Measurements from ENCODE around the gene ZC3HAV1.

DNA sequence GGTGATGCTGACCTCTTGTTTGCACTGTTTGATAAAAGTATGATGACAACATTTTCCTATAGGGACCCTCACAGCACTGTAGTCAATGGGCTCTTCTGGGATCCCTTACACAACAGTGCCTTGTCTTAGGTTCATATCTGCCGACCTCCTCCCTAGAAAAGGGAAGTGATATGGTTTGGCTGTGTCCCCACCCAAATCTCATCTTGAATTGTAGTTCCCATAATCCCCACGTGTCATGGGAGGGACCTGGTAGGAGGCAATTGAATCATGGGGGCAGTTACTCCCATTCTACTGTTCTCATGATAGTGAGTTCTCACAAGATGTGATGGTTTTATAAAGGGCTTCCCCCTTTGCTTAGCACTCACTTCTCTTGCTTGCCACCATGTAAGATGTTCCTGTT lies 23.1 kb downstream of the ZC3HAV1 start:
- TF ChIP-seq, protein P1, sequence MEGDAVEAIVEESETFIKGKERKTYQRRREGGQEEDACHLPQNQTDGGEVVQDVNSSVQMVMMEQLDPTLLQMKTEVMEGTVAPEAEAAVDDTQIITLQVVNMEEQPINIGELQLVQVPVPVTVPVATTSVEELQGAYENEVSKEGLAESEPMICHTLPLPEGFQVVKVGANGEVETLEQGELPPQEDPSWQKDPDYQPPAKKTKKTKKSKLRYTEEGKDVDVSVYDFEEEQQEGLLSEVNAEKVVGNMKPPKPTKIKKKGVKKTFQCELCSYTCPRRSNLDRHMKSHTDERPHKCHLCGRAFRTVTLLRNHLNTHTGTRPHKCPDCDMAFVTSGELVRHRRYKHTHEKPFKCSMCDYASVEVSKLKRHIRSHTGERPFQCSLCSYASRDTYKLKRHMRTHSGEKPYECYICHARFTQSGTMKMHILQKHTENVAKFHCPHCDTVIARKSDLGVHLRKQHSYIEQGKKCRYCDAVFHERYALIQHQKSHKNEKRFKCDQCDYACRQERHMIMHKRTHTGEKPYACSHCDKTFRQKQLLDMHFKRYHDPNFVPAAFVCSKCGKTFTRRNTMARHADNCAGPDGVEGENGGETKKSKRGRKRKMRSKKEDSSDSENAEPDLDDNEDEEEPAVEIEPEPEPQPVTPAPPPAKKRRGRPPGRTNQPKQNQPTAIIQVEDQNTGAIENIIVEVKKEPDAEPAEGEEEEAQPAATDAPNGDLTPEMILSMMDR (IDR thresholded peaks at IDR 0.05 in 8 of 11, conservative IDR thresholded peaks at IDR 0.05 in 3 of 11) = no peak
- peak in 1 of 3 donors; percentile 25 for TF ChIP-seq POLR2AphosphoS5 (IDR thresholded peaks at IDR 0.05)
- TF ChIP-seq POLR2A (IDR thresholded peaks at IDR 0.05) = no peak

All from spleen (tissue), 7 donors.